ENCODE measurements around the gene FAHD2A.
"Not testable (repeated sequence)": the region's sequence is repeated elsewhere in the genome, so short reads cannot be mapped to it uniquely, and the experiment has no call there.

Gene FAHD2A

DNA sequence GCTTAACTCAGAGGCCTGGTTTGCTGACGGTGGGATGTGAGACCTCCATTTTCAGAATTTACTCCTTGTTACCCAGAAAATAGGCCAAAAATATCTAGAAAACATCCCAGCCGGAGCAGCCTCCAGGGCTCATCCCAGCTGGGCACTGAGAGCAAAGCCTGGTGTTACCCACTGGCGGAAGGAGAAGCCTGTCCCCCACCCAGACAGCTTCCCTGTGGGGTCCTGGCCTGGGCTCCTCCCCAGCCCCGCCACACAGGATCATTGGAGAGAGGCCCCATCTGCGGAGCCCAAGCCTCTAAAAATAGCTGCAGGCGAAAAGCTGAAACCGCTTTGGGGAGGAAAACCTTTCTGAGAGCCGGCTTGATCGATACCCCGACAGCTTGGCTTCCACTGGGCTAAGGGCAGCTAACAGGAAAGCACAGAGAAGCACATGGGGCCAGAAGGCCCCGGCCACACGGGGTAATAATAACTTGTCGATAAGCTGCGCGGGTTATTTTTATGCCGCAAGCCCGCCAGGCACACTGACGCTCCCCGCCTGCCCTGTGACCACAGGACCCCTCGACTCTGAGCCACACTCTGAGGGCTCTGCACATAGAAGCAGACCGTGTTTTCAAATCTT is 26.9 kb upstream of the FAHD2A start:
- no peak for DNase-seq (ENCODE audit: extremely low read depth in 1 of 2, low read depth in 1 of 2)

DNA sequence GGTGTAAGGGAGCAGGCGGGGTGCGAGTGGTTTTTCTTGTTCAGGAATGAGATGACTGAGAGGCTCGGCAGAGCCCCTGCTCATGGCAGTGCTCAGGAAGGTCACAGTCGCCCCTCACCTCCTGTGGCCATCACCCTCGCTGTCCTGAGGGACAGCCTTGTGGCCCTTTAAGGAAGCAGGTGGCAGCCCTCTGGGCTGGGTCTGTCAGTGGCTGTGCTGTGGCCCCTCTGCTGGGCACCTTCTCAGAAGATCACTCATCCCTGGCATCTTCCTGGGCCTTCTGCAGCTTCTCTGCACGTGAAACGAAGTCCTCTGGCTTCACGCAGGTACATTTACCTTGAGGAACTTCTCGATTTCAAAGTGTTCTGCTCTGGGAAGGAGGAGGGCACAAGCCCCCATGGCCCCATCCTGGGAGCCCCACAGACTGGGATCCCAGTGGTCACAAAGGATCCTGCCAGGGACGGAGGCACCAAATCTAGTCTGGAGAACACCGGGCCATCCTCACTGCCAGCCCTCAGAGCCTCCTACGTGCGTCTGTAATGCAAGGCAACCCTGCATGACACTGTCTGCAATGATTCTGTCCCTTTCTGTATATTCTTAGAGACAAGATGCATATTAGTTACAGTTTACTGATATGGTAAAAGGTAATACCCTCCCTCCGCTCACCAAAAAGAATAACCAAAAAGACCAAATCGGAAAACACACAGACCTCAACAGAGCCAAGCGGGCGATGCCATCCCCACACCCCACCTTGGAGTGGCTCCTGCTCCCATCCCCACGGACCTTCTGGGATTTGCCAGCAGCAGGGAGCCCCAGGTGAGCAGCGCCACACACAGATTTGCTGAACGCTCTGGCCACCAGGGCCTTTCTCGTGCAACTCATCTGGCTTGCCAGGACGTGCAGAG is 25.9 kb upstream of the FAHD2A start:
- DNase-seq (ENCODE audit: extremely low read depth in 1 of 2, low read depth in 1 of 2), result no peak

GRCh38 chr2:95377216-95378123 is 25.0 kb upstream of the FAHD2A start:
- no peak for DNase-seq (ENCODE audit: extremely low read depth in 1 of 2, low read depth in 1 of 2)

DNA sequence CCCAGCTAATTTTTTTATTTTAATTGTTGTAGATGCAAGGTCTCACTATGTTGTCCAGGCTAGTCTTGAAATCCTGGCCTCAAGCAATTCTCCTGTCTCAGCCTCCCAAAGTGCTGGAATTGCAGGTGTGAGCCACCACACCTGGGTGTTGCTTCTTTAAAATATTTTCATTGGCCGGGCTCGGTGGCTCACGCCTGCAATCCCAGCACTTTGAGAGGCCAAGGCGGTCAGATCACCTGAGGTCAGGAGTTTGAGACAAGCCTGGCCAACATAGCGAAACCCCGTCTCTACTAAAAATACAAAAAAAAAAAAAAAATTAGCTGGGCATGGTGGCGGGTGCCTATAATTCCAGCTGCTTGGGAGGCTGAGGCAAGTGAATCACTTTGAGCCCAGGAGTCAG is 24.2 kb upstream of the FAHD2A start:
- DNase-seq (ENCODE audit: extremely low read depth in 1 of 2, low read depth in 1 of 2), result not testable (repeated sequence)

DNA sequence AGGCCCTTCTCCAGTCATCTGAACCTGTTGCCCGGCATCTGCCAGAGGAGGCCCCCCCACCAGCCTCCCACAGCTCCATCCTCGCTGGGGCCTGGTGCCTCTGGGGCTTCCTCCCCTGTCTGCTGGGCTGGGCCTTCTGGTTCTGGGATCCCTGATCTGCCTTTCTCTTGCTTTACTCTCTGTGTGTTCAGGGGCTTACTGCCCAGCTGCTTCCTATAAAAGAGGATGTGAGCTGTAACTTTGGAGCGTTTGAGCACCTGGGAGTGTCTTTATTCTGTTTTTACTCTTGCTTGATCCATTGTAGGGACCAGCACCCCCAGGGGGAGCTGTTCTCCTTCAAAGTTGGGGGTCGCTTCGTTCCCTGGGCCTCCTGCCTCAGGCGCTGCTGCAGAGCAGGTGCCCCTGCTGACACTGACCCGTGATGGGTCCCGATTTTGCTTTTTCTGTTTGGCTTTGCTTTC is 23.1 kb upstream of the FAHD2A start:
- DNase-seq (ENCODE audit: extremely low read depth in 1 of 2, low read depth in 1 of 2), result no peak

DNA sequence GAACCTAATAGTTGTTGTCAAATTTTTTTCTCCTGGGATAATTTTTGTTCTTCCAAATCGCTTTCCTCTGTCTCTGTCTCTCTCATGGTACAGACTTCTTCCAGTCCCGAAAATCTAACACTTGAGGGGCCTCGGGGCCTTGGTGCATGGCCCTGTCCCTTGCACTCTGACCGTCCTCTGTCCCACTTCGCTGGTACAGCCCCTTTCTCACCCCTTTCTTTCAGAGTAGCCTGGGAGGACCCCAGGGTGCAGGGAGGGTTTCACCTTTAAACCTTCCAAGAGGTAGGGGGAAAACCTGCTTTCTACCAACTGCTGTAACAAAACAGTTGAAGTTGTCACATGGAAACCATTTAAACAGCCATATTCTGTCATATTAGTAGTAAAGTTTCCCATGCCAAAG is 22.2 kb upstream of the FAHD2A start:
- no peak for DNase-seq (ENCODE audit: extremely low read depth in 1 of 2, low read depth in 1 of 2)

DNA sequence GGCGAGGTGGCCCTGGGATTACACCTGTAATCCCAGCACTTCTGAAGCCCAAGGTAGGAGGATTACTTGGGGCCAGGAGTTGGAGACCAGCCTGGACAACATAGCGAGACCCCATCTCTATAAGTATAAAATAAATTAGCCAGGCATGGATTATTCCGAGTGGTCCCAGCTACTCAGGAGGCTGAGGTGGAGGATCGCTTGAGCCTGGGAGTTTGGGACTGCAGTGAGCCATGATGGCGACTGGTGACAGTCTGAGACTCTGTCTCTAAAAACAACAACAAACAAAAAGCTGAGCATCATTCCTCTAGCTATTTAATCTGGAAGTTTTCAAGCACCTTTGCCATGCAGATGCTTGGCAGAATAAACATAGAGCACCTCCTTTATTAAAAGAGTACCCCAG is 21.8 kb upstream of the FAHD2A start:
- DNase-seq (ENCODE audit: extremely low read depth in 1 of 2, low read depth in 1 of 2), result no peak

DNA sequence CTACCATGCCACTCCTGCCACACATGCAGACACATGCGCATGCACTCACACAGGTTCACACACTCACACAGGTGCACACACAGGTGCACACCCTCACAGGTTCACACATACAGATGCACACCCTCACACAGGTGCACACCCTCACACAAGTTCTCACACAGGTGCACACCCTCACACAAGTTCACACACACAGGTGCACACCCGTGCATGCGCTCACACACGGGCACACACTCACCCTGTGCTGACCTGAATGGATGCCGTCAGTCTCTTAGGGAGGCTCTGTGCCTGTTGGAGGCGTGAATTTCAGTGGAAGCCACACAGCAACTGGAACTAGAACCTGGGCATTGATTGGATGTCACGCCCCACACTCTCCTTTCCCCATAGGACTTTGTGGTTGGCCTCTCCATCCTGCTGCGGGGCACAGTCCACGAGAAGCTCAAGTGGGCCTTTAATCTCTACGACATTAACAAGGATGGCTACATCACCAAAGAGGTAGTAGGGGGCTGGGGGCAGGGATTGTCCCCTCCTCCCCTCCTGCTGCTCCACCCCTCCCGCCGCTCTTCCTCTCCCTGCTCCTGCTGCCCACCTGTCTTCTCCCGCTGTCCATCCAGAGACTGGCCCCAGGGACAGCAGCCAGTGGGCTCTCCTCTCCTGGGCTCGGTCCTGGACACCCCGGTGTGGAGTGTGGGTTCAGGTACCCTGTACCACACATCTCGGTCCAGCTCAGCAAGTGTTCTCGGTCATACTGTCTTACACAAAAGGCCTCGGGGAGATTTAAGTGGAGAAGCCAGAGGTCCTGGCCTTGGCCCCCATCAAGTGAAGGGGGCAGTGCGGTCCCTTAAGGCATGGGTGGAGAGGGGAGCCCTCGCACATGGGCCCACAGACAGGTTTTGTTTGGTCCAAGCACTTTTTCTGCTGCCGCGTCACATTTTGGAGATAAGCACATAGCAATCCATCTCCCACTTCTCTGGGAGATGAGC is 21.0 kb upstream of the FAHD2A start:
- DNase-seq (ENCODE audit: extremely low read depth in 1 of 2, low read depth in 1 of 2), result no peak

- DNase-seq (ENCODE audit: extremely low read depth in 1 of 2, low read depth in 1 of 2), result no peak
Measured at GRCh38 chr2:95382192-95382591, 20.3 kb upstream of the FAHD2A start.

GRCh38 chr2:95382686-95383634 is 19.5 kb upstream of the FAHD2A start:
- no peak for DNase-seq (ENCODE audit: extremely low read depth in 1 of 2, low read depth in 1 of 2)

DNA sequence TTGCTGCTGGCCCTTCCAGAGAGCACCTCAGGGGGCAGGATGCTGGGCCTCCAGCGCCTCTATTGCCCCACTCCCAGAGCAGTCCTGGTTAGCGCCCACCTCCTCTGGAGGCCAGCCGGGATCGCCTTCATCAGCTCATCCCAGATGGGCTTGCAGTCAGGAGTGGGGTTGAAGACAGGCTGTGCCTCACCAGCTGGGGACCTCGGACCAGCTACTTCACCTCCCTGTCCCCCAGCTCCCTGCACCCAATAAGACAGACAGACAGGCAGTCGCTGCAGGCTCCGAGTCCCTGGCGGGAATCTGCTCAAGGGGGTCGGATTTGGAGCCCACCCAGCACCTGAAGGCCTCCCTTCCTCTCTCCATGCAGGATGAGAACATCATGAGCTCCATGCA is 18.9 kb upstream of the FAHD2A start:
- DNase-seq (ENCODE audit: extremely low read depth in 1 of 2, low read depth in 1 of 2), result no peak

GRCh38 chr2:95384854-95385569 is 17.5 kb upstream of the FAHD2A start:
- DNase-seq (ENCODE audit: extremely low read depth in 1 of 2, low read depth in 1 of 2), result no peak

- DNase-seq (ENCODE audit: extremely low read depth in 1 of 2, low read depth in 1 of 2), result no peak
Measured at GRCh38 chr2:95385570-95385984, 16.9 kb upstream of the FAHD2A start.

- no peak for DNase-seq (ENCODE audit: extremely low read depth in 1 of 2, low read depth in 1 of 2)
Measured at GRCh38 chr2:95386031-95386430, 16.5 kb upstream of the FAHD2A start.

GRCh38 chr2:95387358-95387757 is 15.2 kb upstream of the FAHD2A start:
- DNase-seq (ENCODE audit: extremely low read depth in 1 of 2, low read depth in 1 of 2), result no peak

GRCh38 chr2:95388091-95388692 is 14.3 kb upstream of the FAHD2A start:
- DNase-seq (ENCODE audit: extremely low read depth in 1 of 2, low read depth in 1 of 2), result no peak

DNA sequence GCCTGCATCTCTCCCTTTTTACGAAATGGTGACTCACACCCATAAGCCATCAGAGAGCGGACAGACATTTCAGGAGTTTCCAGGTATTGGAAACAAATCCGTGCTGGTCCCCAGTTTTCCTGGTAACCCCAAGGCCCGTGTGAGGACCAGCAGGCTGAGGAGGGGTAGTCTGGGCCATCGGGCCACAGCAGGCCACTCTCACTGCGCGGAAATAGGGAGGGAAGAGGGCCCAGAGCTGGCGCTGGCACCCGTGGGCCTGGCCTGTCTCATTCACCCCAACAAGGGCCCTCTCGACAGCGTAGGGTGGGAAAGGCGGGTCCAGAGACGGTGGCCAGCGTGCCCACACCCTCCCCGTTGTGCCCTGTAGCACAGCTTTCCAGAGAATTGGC is 13.7 kb upstream of the FAHD2A start:
- no peak for DNase-seq (ENCODE audit: extremely low read depth in 1 of 2, low read depth in 1 of 2)

All from activated CD8-positive, alpha-beta memory T cell treated with anti-CD3 and anti-CD28 coated beads for 1 hour (primary cell).